Endodermal cell (in vitro differentiated cells): Measurements from ENCODE around the gene LRRC3. TPM values are rescaled to one million over a fixed set of nuclear protein-coding genes. Genes with fewer than 3 reads are reported as not detected.

Source experiments
- DNase-seq: peaks from one replicate; pipeline ENCODE4 v3.0.0-alpha.2; 2017
- H3K27ac ChIP-seq: 2 replicates; pipeline ENCODE4 v1.5.1; 2013; ENCODE audit warnings: mild to moderate bottlenecking, low read depth, low read length, moderate library complexity
- H3K27me3 ChIP-seq: 2 replicates; pipeline ENCODE4 v1.6.1; 2013; ENCODE audit warnings: mild to moderate bottlenecking, low read length, moderate library complexity; ENCODE audit not compliant: insufficient read depth, control insufficient read depth, poor library complexity, severe bottlenecking
- H3K36me3 ChIP-seq: 2 replicates; pipeline ENCODE4 v1.7.0; 2013; ENCODE audit warnings: mild to moderate bottlenecking, low read length, moderate library complexity; ENCODE audit not compliant: control insufficient read depth, insufficient read depth
- H3K4me1 ChIP-seq: one replicate; pipeline ENCODE4 v1.7.0; 2013; ENCODE audit warnings: low read length; ENCODE audit not compliant: control insufficient read depth, insufficient read depth
- H3K4me3 ChIP-seq: 2 replicates; pipeline ENCODE4 v1.5.1; 2013; ENCODE audit warnings: mild to moderate bottlenecking, low read length, moderate library complexity
- H3K9ac ChIP-seq: 2 replicates; pipeline ENCODE4 v1.6.1; 2013; ENCODE audit warnings: mild to moderate bottlenecking, low read length, moderate library complexity; ENCODE audit not compliant: poor library complexity, severe bottlenecking; ENCODE audit errors: extremely low read depth
- H3K9me3 ChIP-seq: 2 replicates; pipeline ENCODE4 v1.6.1; 2013; ENCODE audit warnings: mild to moderate bottlenecking, low read length, moderate library complexity; ENCODE audit not compliant: control insufficient read depth
- H3K27ac Mint-ChIP-seq: 2 replicates; pipeline ENCODE4 v1.8.0; 2020; ENCODE audit warnings: mixed read lengths
- H3K27me3 Mint-ChIP-seq: 2 replicates; pipeline ENCODE4 v1.8.0; 2021; ENCODE audit warnings: mild to moderate bottlenecking, mixed read lengths; ENCODE audit not compliant: insufficient read depth
- H3K36me3 Mint-ChIP-seq: 2 replicates; pipeline ENCODE4 v1.8.0; 2020; ENCODE audit warnings: low read depth, mixed read lengths
- H3K4me1 Mint-ChIP-seq: 2 replicates; pipeline ENCODE4 v1.8.0; 2020; ENCODE audit warnings: mixed read lengths
- H3K4me3 Mint-ChIP-seq: 2 replicates; pipeline ENCODE4 v1.8.0; 2020; ENCODE audit warnings: mild to moderate bottlenecking, moderate library complexity, mixed read lengths
- H3K9me3 Mint-ChIP-seq: 2 replicates; pipeline ENCODE4 v1.8.0; 2020; ENCODE audit warnings: mild to moderate bottlenecking, mixed read lengths
- WGBS, 2 experiments: methylation state at CpG; one replicate each; pipeline versions ENCODE4 v1.1.5 to v1.1.7; 2013; ENCODE audit warnings: missing lambda C conversion rate in 2 of 2, mixed read lengths in 1 of 2; ENCODE audit not compliant: insufficient coverage in 1 of 2, insufficient read length in 1 of 2; 5-methylcytosine and 5-hydroxymethylcytosine counted together
- total RNA-seq, 2 donors: library from RNA; stranded (reverse); fragmentation: NEBNext Ultra II Directional in 1 of 2; extraction: Animal tissue kit (Norgen Biotek cat#: 25700) in 1 of 2; gene quantifications; 2 replicates in 1 of 2; 3 replicates in 1 of 2; pipeline ENCODE4 v1.2.1, GENCODE V29; 2021
- TF ChIP-seq, protein P1 (sequence below): fragments of 200-600 bp; sonication (generic); conservative IDR thresholded peaks from 2 replicates; pipeline ENCODE4 v1.5.0; 2021; ENCODE audit warnings: antibody characterized with exemption, mild to moderate bottlenecking

LRRC3 gene
- total RNA-seq, 2 donors from 2014 or later: 14.1 to 16.5 TPM

DNA sequence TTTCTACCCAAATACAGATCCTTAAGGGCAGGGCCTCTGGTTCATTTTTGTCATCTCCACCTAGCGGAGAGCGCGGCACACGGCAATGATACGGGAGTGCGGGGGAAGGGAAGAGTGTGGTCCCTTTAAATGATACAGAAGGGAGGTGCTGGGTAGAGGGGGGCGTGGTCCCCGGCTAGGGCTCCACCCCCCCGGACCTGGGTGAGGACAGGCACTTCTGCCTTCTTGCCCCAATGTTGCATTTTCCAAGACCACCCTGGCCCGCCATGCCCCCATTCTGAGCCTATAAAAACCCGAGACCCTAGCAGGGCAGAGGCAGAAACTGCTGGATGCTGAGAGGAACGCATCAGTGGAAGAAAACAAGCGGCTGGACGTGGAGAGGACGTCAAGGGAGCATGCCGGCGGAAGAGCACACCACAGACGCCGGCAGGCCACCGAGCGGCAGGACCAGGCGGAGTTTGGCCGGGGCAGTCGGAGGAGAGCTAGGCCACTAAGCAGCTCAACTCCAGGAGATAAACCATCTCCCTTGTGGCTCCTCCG, 30.0 kb downstream of the LRRC3 start:
- Histone ChIP-seq H3K9me3 (peaks cover 24% of the 10 kb centered on the region), H3K4me1 (no peaks in the 10 kb centered on the region), H3K27ac (no peak overlapping the region), H3K27me3 (no peaks in the 10 kb centered on the region), H3K36me3 (peaks cover 3% of the 10 kb centered on the region), H3K9ac (no peak overlapping the region), H3K4me3 (no peak overlapping the region)
- peak; percentile 92 for DNase-seq
- TF ChIP-seq, protein P1, sequence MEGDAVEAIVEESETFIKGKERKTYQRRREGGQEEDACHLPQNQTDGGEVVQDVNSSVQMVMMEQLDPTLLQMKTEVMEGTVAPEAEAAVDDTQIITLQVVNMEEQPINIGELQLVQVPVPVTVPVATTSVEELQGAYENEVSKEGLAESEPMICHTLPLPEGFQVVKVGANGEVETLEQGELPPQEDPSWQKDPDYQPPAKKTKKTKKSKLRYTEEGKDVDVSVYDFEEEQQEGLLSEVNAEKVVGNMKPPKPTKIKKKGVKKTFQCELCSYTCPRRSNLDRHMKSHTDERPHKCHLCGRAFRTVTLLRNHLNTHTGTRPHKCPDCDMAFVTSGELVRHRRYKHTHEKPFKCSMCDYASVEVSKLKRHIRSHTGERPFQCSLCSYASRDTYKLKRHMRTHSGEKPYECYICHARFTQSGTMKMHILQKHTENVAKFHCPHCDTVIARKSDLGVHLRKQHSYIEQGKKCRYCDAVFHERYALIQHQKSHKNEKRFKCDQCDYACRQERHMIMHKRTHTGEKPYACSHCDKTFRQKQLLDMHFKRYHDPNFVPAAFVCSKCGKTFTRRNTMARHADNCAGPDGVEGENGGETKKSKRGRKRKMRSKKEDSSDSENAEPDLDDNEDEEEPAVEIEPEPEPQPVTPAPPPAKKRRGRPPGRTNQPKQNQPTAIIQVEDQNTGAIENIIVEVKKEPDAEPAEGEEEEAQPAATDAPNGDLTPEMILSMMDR: peak; percentile 76
- Mint-ChIP-seq H3K27ac (peak overlapping the region; percentile 89), H3K36me3 (peaks cover 18% of the 10 kb centered on the region), H3K27me3 (no peaks in the 10 kb centered on the region), H3K4me1 (peaks cover 13% of the 10 kb centered on the region), H3K4me3 (peak overlapping the region; percentile 79), H3K9me3 (peaks cover 11% of the 10 kb centered on the region)
- WGBS, 2 experiments: 93 to 97% methylated on average over 16 to 25 of the region's 25 CpGs

DNA sequence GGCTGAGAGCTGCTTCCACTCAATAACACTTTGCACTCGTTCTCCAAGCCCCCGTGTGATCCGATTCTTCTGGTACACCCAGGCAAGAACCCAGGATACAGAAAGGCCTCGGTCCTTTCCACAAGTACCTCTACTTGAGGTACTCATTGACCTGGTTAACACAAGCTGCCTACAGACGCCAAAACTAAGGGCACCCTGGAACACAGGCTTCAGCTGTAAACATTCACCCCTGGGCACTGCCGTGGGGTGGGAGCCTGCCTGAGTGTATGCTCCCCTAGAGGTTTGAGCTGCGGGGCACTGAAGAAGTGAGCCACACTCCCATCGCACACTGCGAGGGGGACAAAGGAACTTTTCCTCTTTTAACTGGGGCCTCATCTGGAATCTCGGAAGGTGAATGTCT, 30.5 kb downstream of the LRRC3 start:
- Histone ChIP-seq H3K9me3 (peaks cover 26% of the 10 kb centered on the region), H3K4me3 (no peak overlapping the region), H3K4me1 (no peaks in the 10 kb centered on the region), H3K36me3 (peaks cover 3% of the 10 kb centered on the region), H3K27me3 (no peaks in the 10 kb centered on the region), H3K9ac (no peak overlapping the region), H3K27ac (no peak overlapping the region)
- Mint-ChIP-seq H3K27me3 (no peaks in the 10 kb centered on the region), H3K9me3 (peaks cover 11% of the 10 kb centered on the region), H3K27ac (peak overlapping the region; percentile 89), H3K36me3 (peaks cover 23% of the 10 kb centered on the region), H3K4me3 (peak overlapping the region; percentile 79), H3K4me1 (peaks cover 13% of the 10 kb centered on the region)
- WGBS, 2 experiments: 85 to 92% methylated on average over 10 of the region's 10 CpGs
- TF ChIP-seq, protein P1: no peak
- DNase-seq: no peak

DNA sequence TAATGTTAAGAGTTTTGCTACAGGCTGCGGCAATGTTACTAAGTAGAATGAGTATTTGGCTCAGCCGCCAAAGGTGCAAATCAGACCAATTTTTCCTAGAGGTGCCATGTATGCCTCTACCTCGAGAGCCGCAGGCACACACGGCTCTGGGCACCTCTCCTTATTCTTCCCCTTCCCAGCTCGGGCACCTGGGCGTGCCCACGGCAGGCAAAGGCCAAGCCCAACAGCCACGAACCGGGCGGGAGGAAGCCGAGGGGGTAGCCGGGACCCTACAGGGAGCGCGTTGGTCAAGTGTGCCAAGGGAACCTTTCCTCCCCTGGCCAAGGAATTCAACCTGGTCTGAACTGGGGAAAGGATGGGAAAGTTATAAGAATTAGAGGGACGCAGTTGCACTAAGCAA, 31.0 kb downstream of the LRRC3 start:
- no peaks in the 10 kb centered on the region for H3K4me1 ChIP-seq

More for the DNA sequence above, 31.0 kb downstream of the LRRC3 start:
- Histone ChIP-seq H3K36me3 (peaks cover 7% of the 10 kb centered on the region), H3K9me3 (peaks cover 30% of the 10 kb centered on the region), H3K27ac (no peak overlapping the region), H3K4me3 (no peak overlapping the region), H3K9ac (no peak overlapping the region), H3K27me3 (no peaks in the 10 kb centered on the region)
- Mint-ChIP-seq H3K9me3 (peaks cover 14% of the 10 kb centered on the region), H3K4me1 (peaks cover 13% of the 10 kb centered on the region), H3K27me3 (no peaks in the 10 kb centered on the region), H3K4me3 (peak overlapping the region; percentile 79), H3K27ac (peak overlapping the region; percentile 89), H3K36me3 (peaks cover 27% of the 10 kb centered on the region)
- no peak for DNase-seq
- 92 to 96% methylated on average over 10 to 15 of the region's 16 CpGs for WGBS, 2 experiments
- TF ChIP-seq, protein P1: no peak
